ENCODE measurements around the gene CDKN1C.

DNA sequence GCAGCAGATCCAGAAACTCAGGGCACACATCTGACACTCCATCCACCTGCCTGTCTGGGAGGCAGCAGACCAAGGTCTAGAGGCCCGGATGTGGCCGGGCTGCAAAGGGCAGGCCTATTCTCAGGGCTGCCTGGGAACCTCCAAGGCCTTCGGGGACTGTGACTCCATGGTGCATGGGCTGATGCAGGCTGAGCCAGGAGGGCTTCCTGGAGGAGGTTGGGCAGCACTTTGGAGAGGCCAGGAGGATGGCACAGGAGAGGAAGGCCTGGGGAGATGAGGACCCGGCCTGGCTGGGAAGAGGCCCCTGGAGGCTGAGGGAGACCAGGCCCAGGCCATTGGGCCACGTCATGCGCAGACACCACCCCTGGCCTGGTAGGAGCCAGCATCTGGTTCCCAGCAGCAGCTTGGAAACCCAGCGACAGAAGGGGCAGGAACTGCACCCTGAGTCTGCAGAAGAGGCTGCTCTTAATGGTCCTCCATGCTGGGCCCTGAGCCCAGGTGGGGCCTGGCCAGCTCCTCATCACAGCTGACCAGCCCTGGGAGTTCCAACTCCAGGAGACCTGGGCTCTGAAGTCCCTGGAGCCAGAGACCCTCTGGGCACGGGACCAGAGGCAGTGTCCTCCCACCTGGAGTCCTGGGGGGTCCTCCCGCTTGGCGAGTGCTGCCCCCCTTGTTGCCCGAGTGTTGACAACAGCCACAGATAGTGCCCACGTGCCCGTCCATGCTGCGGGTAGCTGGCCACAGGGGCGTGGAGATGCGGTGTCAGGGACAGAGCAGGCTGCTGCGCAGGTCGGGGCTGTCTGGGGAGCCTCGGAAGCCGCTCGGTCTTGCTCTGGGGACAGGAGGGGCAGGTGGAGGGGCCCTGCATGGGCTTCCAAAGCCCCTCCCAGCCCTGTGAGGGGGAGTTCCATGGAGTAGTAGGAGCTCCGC is 38.1 kb upstream of the CDKN1C start:
- TF ChIP-seq, protein P1, sequence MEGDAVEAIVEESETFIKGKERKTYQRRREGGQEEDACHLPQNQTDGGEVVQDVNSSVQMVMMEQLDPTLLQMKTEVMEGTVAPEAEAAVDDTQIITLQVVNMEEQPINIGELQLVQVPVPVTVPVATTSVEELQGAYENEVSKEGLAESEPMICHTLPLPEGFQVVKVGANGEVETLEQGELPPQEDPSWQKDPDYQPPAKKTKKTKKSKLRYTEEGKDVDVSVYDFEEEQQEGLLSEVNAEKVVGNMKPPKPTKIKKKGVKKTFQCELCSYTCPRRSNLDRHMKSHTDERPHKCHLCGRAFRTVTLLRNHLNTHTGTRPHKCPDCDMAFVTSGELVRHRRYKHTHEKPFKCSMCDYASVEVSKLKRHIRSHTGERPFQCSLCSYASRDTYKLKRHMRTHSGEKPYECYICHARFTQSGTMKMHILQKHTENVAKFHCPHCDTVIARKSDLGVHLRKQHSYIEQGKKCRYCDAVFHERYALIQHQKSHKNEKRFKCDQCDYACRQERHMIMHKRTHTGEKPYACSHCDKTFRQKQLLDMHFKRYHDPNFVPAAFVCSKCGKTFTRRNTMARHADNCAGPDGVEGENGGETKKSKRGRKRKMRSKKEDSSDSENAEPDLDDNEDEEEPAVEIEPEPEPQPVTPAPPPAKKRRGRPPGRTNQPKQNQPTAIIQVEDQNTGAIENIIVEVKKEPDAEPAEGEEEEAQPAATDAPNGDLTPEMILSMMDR (IDR thresholded peaks at IDR 0.05) = no peak
- no peak for TF ChIP-seq POLR2A (IDR thresholded peaks at IDR 0.05)
- no peak for TF ChIP-seq POLR2AphosphoS5 (IDR thresholded peaks at IDR 0.05; ENCODE audit: insufficient read depth in 1 of 2, low read depth in 1 of 2)
